CD4-positive, alpha-beta T cell treated with Interleukin-4 for 4 hours (primary cell): ENCODE data around the gene PPARA.

ENCODE experiments used
- DNase-seq: peaks from one replicate; pipeline ENCODE4 v3.0.0-alpha.2; 2020

Gene PPARA

GRCh38 chr22:46224044-46224897 is 73.9 kb downstream of the PPARA start:
- DNase-seq = no peak

GRCh38 chr22:46224898-46225290 is 74.6 kb downstream of the PPARA start:
- DNase-seq = no peak

GRCh38 chr22:46225631-46226030 is 75.3 kb downstream of the PPARA start:
- DNase-seq = no peak

GRCh38 chr22:46226577-46226976 is 76.3 kb downstream of the PPARA start:
- DNase-seq = no peak

- DNase-seq = no peak
These were observed 79.4 kb downstream of the PPARA start for GRCh38 chr22:46229701-46230100.

- DNase-seq = no peak
These were observed 80.1 kb downstream of the PPARA start for GRCh38 chr22:46230262-46230901.

GRCh38 chr22:46233231-46233630 is 82.9 kb downstream of the PPARA start:
- no peak for DNase-seq

GRCh38 chr22:46234969-46235368 is 84.6 kb downstream of the PPARA start:
- DNase-seq = no peak

- DNase-seq = no peak
These were observed 87.3 kb downstream of the PPARA start for GRCh38 chr22:46237453-46238124.

GRCh38 chr22:46238541-46238940 is 88.2 kb downstream of the PPARA start:
- no peak for DNase-seq

- DNase-seq = no peak
These were observed 89.1 kb downstream of the PPARA start for GRCh38 chr22:46239261-46240048.

GRCh38 chr22:46240073-46240472 is 89.7 kb downstream of the PPARA start:
- DNase-seq = no peak

GRCh38 chr22:46240506-46240905 is 90.2 kb downstream of the PPARA start:
- DNase-seq = no peak

GRCh38 chr22:46240907-46241306 is 90.6 kb downstream of the PPARA start:
- DNase-seq = no peak

- DNase-seq = no peak
These were observed 91.2 kb downstream of the PPARA start for GRCh38 chr22:46241396-46242007.

GRCh38 chr22:46242076-46242475 is 91.8 kb downstream of the PPARA start:
- DNase-seq = no peak

GRCh38 chr22:46244771-46245170 is 94.4 kb downstream of the PPARA start:
- DNase-seq = no peak

GRCh38 chr22:46245511-46245910 is 95.2 kb downstream of the PPARA start:
- no peak for DNase-seq

GRCh38 chr22:46246178-46246577 is 95.9 kb downstream of the PPARA start:
- no peak for DNase-seq

- DNase-seq = no peak
These were observed 97.2 kb downstream of the PPARA start for GRCh38 chr22:46247443-46247975.

- peak; percentile 87 for DNase-seq
These were observed 99.9 kb downstream of the PPARA start, which contains the start of gene CDPF1 for GRCh38 chr22:46250035-46250782. Gene CDPF1, minus strand, starts transcription at chr22:46250293. Its CDS starts 2,009 bp downstream, at chr22:46248284.

GRCh38 chr22:46250783-46251125 is 100.4 kb downstream of the PPARA start:
- no peak for DNase-seq
